ENCODE results near the gene DCAF10.
"Not testable (repeated sequence)": the region's sequence is repeated elsewhere in the genome, so short reads cannot be mapped to it uniquely, and the experiment has no call there.

Gene DCAF10

DNA sequence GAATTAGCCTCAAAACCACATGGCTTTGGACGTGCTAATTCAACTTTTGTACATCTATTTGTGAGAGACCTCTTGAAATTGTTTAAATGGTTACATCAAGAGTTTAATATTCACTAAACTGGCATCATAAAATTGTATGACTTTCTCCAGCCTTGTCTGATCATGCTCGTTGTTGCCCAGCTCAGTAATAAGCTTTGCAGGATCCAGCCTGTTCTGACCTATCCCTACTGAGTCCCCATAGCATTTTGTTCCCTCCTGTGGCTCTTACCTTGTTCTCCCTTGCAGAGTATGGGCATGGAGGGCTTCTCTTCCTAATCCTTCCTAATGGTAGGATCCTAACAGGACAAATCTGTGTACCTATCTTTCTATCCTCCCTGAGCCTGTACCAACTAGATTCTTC, 22.1 kb upstream of the DCAF10 start:
- no peaks in the 10 kb centered on the region for H3K9me3 Mint-ChIP-seq (ENCODE audit: low read depth)
- H3K27me3 Mint-ChIP-seq, result no peaks in the 10 kb centered on the region
- no peak overlapping the region for H3K4me3 Mint-ChIP-seq
- H3K27ac Mint-ChIP-seq, result peak overlapping the region; percentile 29
- peaks cover 16% of the 10 kb centered on the region for H3K36me3 Mint-ChIP-seq
- peaks cover 28% of the 10 kb centered on the region for H3K4me1 Mint-ChIP-seq (ENCODE audit: low read depth)

DNA sequence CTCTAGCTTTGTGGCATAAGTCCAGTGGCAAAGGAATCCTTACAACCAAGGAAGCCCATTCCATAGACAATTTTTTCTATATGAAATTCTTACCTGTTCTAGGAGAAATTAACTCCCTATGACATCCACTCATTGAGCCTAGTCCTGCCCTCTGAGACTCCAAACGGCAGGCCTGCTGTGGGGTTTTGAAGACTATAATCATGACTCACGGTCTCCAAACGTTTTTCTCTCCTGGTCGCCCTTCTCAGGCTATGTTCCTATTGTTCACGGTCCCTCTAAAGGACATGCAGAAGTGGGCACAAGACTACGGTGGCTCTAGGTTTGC, 16.3 kb upstream of the DCAF10 start:
- Mint-ChIP-seq H3K4me3 (peak overlapping the region; percentile 97), H3K27me3 (no peaks in the 10 kb centered on the region), H3K27ac (peak overlapping the region; percentile 96), H3K4me1 (ENCODE audit: low read depth) (peaks cover 36% of the 10 kb centered on the region), H3K36me3 (peaks cover 9% of the 10 kb centered on the region), H3K9me3 (ENCODE audit: low read depth) (no peaks in the 10 kb centered on the region)

DNA sequence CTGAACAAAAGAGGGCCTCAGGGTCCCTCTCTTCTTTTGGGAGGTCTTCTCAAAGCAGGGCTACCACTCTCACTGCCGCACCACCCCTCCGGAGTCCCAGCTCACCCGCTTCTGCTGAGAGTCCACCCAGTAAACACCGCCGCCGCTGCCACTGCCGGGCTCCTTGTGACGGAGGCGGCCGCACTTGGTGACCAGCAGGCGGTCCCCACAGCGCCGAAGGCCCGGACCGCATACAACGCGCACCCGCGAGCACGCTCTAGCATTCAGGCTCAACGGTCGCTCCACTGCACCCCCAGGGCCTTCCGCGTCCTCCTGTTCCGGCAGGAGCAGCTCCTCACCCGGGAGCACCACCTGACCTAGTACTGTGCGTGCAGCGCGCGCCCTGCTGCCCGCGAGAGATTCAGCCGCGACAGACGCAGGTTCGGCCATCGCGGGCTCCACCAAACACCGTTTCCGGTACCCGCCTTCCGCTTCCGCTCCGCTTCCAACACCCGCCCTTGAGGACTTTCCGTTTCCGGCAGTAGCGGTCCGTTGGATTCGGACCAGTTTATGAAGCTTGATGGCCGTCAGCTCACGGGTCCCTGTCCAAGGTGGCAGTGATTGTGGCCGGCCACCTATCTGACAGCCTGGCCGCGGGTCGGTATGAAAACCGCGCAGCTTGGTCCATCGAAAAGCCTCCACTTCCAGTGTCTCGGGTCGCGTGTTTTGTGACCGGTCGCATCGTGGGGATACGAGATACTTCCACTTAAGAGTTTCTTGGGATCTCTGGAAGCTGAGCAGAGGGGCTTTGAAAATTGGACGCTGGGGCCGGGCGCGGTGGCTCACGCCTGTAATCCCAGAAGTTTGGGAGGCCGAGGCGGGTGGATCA, 15.7 kb upstream of the DCAF10 start, which contains the start of gene EXOSC3:
Gene EXOSC3, minus strand, starts transcription at position 449 of the 868 bp plus-strand sequence. Its CDS starts 20 bp downstream, at position 429.
- Mint-ChIP-seq H3K4me3 (peak within 1 kb of the TSS; percentile 97), H3K27me3 (no peaks in the 10 kb centered on the region), H3K36me3 (peaks cover 9% of the 10 kb centered on the region), H3K27ac (peak within 1 kb of the TSS; percentile 96), H3K4me1 (ENCODE audit: low read depth) (peaks cover 36% of the 10 kb centered on the region), H3K9me3 (ENCODE audit: low read depth) (no peaks in the 10 kb centered on the region)

DNA sequence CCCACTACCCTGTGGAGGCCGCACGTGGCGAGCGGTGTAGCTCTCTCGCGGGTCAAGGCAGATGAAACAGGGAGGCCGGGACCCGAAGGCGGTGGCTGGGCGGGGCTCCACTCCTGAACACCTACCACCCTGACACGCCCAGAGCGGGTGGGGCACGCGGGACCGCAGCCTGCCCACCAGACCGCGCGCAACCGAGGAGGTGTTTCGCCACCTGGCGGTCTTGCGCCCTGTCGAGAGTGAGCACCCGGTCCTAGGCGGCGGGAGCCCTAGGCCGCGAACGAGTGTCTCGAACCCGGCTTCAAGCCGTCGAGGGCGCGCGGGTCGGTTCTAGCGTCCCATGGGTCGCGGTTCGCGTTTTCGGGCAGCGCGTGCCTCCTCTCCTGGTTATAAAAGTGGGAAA, 13.5 kb upstream of the DCAF10 start:
- H3K9me3 Mint-ChIP-seq (ENCODE audit: low read depth), result peaks cover 4% of the 10 kb centered on the region
- no peak overlapping the region for H3K27ac Mint-ChIP-seq
- H3K36me3 Mint-ChIP-seq, result peaks cover 16% of the 10 kb centered on the region
- H3K4me3 Mint-ChIP-seq, result no peak overlapping the region
- H3K27me3 Mint-ChIP-seq, result no peaks in the 10 kb centered on the region
- peaks cover 21% of the 10 kb centered on the region for H3K4me1 Mint-ChIP-seq (ENCODE audit: low read depth)

DNA sequence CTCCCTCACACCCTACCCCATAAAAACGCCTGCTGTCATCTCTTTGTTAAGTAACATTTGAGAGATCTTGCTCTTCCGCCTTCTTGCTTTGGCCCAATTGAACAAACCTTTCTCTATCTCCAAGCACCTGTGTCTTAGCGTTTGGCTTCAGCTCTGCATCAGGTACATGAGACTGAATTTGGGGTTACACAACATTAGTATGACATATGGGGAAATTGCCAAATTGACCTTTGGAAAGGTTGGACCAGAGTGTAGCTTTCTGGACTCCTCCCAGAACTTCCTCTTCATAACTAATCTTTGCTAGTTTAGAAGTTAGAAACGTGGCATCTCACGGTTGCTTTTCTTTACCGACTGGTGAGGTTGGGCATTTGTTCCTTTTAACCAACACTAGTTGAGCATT, 12.3 kb upstream of the DCAF10 start:
- Mint-ChIP-seq H3K27ac (no peak overlapping the region), H3K27me3 (no peaks in the 10 kb centered on the region), H3K9me3 (ENCODE audit: low read depth) (peaks cover 4% of the 10 kb centered on the region), H3K4me3 (no peak overlapping the region), H3K4me1 (ENCODE audit: low read depth) (peaks cover 9% of the 10 kb centered on the region), H3K36me3 (peaks cover 7% of the 10 kb centered on the region)

DNA sequence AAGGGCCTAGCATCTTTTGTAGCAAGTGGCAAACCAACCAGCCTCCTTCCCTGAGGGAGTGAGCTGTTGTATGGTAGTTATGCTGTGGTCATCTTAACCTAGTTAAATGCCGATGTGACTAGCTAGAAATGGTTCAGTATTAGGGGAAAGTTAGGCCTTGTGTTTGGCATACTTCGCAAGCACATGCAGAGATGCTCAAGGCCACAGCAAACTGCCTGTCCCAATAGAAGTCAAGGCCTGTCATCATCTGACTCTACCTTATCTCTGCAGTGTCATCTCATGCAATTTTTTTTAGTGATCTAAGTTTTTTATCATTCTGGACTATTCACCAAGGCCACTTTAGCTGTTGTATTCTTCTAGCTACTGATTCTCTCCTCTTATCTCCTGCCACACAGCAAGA, 10.5 kb upstream of the DCAF10 start:
- Mint-ChIP-seq H3K27me3 (no peaks in the 10 kb centered on the region), H3K36me3 (peaks cover 6% of the 10 kb centered on the region), H3K4me1 (ENCODE audit: low read depth) (peaks cover 5% of the 10 kb centered on the region), H3K27ac (no peak overlapping the region), H3K9me3 (ENCODE audit: low read depth) (peaks cover 4% of the 10 kb centered on the region), H3K4me3 (no peak overlapping the region)

DNA sequence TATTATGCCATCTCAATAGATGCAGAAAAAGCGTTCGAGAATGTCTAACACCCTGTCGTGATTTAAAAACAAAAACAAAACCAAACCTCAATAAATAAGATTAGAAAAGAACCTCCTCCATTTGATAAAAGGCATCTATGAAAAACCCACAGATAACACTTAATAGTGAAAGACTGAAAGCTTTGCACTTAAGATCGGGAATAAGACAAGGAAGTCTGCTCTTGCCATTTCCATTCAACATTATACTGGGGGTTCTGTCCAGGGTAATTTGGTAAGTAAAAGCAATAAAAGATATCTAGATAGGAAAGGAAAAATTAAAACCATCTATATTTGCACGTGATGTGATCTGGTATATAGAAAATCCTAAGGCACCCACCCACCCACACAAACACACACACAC, 8.5 kb upstream of the DCAF10 start:
- no peak overlapping the region for H3K4me3 Mint-ChIP-seq
- no peaks in the 10 kb centered on the region for H3K27me3 Mint-ChIP-seq
- H3K36me3 Mint-ChIP-seq, result peaks cover 6% of the 10 kb centered on the region
- peaks cover 4% of the 10 kb centered on the region for H3K9me3 Mint-ChIP-seq (ENCODE audit: low read depth)
- H3K4me1 Mint-ChIP-seq (ENCODE audit: low read depth), result no peaks in the 10 kb centered on the region
- H3K27ac Mint-ChIP-seq, result no peak overlapping the region

DNA sequence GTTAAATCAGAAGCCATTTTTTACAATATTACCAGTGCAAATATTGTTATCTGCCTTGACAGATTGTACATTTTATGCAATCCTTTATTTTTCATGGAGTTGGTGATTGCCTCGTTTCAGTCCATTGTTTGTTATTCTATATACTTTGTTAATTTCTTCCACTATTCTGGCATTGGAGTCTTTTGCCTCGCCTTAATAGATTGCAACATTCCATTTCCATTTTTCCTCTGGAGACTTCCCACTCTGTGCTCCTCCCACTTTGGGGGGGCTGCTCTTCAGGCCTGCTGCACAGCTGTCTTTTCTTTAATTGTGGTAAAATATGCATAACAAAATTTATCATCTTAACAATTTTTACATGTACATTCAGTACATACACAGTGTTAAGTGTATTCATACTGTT, 4.4 kb upstream of the DCAF10 start:
- H3K4me1 Mint-ChIP-seq (ENCODE audit: low read depth), result peaks cover 12% of the 10 kb centered on the region
- H3K9me3 Mint-ChIP-seq (ENCODE audit: low read depth), result peaks cover 2% of the 10 kb centered on the region
- H3K27ac Mint-ChIP-seq, result no peak overlapping the region
- H3K36me3 Mint-ChIP-seq, result peaks cover 5% of the 10 kb centered on the region
- H3K4me3 Mint-ChIP-seq, result no peak overlapping the region
- H3K27me3 Mint-ChIP-seq, result no peaks in the 10 kb centered on the region

DNA sequence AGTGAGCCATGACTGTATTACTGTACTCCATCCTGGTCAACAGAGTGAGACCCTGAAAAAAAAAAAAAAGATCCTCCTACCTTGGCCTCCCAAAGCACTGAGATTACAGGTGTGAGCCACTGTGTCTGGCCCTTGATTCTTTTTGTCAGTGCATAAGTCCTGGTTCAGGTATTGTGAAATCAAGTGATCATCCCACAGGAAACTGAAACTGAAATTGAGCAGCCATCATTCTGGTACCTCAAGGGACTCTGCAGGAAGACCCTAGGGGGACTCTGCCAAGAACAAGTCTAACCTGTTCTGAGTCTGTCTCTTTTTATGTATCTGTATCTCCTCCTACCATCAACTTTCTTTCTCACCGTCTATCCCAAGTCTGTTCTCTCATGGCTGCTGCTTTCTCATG, 1.9 kb upstream of the DCAF10 start:
- H3K36me3 Mint-ChIP-seq, result peaks cover 4% of the 10 kb centered on the region
- no peak overlapping the region for H3K27ac Mint-ChIP-seq
- no peaks in the 10 kb centered on the region for H3K9me3 Mint-ChIP-seq (ENCODE audit: low read depth)
- H3K4me3 Mint-ChIP-seq, result peak overlapping the region; percentile 94
- peaks cover 31% of the 10 kb centered on the region for H3K4me1 Mint-ChIP-seq (ENCODE audit: low read depth)
- no peaks in the 10 kb centered on the region for H3K27me3 Mint-ChIP-seq

DNA sequence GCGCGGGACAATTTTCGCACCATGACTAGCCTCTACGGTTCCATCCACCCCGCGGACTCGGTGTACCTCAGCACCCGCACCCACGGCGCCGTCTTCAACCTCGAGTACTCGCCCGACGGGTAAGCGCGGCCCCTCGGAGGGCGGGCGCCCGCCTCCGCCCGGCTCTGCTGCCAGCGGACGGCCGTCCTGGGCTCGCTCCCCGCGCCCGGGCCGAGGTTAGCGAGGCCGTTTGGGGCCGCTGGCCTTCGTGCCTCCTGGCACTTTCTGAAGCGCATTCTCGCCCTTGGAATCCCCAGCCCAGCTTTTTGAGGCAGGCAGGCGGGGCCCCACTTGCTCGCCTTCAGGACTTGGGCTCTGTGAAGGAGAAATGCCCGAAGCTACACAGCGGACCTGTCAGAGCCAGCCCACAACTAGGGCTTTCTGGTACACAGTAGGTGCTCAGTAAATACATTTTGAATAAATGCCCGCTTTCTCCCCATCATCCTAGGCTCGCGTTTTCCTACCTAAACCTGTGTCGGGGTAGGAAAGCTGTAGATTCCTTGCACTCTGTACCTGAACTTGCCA, 772 bp downstream of the DCAF10 start:
- Mint-ChIP-seq H3K27ac (peak overlapping the region; percentile 72), H3K4me1 (ENCODE audit: low read depth) (peaks cover 44% of the 10 kb centered on the region), H3K36me3 (peaks cover 4% of the 10 kb centered on the region), H3K9me3 (ENCODE audit: low read depth) (no peaks in the 10 kb centered on the region), H3K27me3 (no peaks in the 10 kb centered on the region), H3K4me3 (peak overlapping the region; percentile 95)

DNA sequence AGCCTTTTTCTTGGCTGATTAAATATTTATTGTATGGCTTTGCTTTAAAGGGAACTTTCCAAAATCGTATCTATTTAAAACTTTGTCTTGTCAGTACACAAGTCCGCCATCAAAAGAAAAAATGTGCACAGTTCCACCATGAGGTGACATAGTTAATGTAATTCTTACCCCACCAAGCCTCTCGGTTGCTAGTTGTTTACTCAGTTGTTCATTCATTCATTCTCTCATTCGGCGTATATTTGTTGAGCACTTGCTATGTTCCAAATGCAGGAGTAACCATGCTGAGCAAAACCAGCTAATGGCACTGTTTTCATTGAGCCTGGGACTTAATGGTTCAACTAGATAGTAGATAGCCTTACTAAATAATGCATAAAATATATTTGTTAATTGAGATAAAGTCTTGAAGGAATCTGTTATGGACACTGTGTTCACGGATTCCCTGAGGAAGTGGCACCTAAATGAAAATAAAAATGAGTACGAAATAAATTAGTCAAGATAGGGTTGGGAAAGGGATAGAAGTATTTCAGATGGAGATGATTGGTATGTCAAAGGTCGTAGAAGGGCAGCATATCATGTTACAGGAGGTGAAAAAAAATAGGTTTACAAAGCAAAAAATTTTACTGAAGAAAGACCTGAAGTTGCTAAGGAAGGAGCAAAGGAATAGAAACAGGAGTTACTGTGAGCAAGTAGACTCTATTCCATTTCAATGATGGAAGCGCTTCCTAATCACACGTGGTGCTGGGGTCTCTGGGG, 1.5 kb downstream of the DCAF10 start:
- Mint-ChIP-seq H3K4me1 (ENCODE audit: low read depth) (peaks cover 49% of the 10 kb centered on the region), H3K9me3 (ENCODE audit: low read depth) (no peaks in the 10 kb centered on the region), H3K4me3 (peak overlapping the region; percentile 95), H3K36me3 (peaks cover 4% of the 10 kb centered on the region), H3K27me3 (no peaks in the 10 kb centered on the region), H3K27ac (peak overlapping the region; percentile 25)

DNA sequence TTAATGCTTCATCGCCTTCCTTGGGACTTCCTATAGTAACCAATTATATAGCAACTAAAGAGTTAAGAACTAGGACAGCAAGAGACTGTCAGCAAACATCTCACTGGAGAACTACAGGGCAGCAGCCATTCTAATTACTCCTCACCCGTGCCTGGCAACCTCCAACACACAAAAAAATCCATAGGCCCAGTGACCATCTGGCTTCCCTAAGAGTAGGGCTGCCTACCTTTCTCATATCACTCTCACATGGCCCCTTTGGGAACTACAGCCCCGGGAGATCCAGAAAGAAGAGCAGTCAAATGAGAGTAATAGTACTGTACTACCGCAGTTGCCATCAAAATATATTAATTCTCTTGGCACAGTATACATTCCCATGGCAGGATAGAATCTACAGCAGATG, 5.7 kb downstream of the DCAF10 start:
- H3K4me3 Mint-ChIP-seq, result no peak overlapping the region

DNA sequence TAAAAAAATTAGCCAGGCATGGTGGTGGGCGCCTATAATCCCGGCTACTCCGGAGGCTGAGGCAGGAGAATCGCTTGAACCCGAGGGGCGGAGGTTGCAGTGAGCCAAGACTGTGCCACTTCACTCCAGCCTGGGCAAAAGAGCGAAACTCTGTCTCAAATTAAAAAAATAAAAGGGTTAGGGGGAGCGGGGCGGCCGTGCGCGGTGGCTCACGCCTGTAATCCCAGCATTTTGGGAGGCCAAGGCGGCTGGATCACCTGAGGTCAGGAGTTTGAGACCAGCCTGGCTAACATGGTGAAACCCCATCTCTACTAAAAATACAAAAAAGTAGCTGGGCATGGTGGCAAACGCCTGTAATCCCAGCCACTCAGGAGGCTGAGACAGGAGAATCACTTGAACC, 9.1 kb downstream of the DCAF10 start:
- not testable (repeated sequence) for H3K9me3 Mint-ChIP-seq (ENCODE audit: low read depth); H3K4me3 Mint-ChIP-seq; H3K27me3 Mint-ChIP-seq; H3K36me3 Mint-ChIP-seq; H3K27ac Mint-ChIP-seq
- H3K4me1 Mint-ChIP-seq (ENCODE audit: low read depth), result peaks cover 28% of the 10 kb centered on the region

More for the DNA sequence above, 5.7 kb downstream of the DCAF10 start:
- Mint-ChIP-seq H3K9me3 (ENCODE audit: low read depth) (no peaks in the 10 kb centered on the region), H3K27me3 (no peaks in the 10 kb centered on the region), H3K4me1 (ENCODE audit: low read depth) (peaks cover 40% of the 10 kb centered on the region), H3K27ac (no peak overlapping the region), H3K36me3 (peaks cover 2% of the 10 kb centered on the region)

DNA sequence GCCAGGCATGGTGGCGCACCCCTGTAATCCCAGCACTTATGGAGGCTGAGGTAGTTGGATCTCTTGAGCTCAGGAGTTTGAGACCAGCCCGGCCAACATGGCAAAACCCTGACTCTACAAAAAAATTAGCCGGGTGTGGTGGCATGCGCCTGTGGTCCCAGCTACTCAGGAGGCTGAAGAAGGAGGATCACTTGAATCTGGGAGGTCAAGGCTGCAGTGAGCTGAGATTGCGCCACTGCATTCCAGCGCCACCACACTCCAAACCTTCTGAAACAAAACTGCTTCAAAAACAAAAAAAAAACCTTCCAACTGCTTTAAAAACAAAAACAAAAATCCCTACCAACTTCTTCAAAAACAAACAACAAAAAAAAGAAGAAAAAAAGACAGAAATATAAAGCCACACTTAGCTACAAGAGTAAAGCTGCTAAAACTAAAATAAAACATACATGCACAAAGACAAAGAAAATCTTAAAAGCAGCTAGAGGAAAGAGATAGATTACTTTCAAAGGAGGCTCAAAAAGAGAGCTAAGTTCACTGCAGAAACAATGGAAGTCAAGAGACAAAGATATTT, 11.4 kb downstream of the DCAF10 start:
- Mint-ChIP-seq H3K27ac (peak overlapping the region; percentile 19), H3K9me3 (ENCODE audit: low read depth) (no peaks in the 10 kb centered on the region), H3K4me3 (no peak overlapping the region), H3K36me3 (peaks cover 7% of the 10 kb centered on the region), H3K27me3 (no peaks in the 10 kb centered on the region), H3K4me1 (ENCODE audit: low read depth) (peaks cover 19% of the 10 kb centered on the region)

All from activated naive CD8-positive, alpha-beta T cell (primary cell).